ENCODE data around the gene ZNF319. TPM values are rescaled to one million over a fixed set of nuclear protein-coding genes. Genes with fewer than 3 reads are reported as not detected.

ZNF319 gene
- total RNA-seq, 1 donor from 2014 or later: 3.1 TPM

DNA sequence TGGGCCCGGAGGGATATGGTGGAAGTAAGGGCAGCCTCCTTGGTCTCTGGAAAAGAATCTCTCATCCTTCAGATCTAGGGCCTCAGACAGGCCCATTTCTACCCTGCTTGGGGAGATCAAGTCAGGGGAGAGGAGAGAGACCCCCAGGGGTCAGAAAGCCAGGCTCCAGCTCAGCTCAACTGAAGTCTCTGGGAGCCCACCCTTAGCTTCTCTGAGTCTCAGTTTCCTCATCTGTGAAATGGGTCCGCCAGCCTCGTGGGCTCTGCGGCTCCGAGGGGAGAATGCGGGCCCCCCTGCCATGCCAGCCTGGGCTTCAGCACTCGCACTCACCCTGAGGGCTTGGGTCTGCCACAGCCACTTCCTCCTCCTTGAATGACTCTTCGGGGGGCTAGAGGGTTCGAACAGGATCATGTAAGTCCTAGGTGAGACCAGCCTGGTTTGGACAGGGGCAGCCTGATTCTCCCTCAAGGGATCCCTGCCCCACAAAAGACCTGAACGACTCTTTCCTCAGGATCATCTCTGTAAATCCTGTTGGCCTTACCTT, 36.2 kb downstream of the ZNF319 start:
- Histone ChIP-seq H3K36me3 (ENCODE audit: control insufficient read depth in 3 of 3, insufficient read depth in 3 of 3, low read length in 3 of 3) (no peaks in the 10 kb centered on the region), H3K4me3 (ENCODE audit: low read length in 3 of 3) (no peak overlapping the region), H3K27ac (ENCODE audit: low read depth, low read length) (no peak overlapping the region), H3K9ac (ENCODE audit: low read depth in 1 of 3, low read length in 3 of 3) (no peak overlapping the region), H3K9me3 (ENCODE audit: control insufficient read depth in 3 of 3, low read length in 3 of 3) (no peaks in the 10 kb centered on the region), H3K27me3 (ENCODE audit: control insufficient read depth in 3 of 3, insufficient read depth in 3 of 3, low read length in 3 of 3) (peaks cover 0 to 7% (median 0%) of the 10 kb centered on the region in 3 donors), H3K4me1 (ENCODE audit: control insufficient read depth in 3 of 3, insufficient read depth in 3 of 3, low read length in 3 of 3) (no peaks in the 10 kb centered on the region)

- peaks cover 0 to 7% (median 0%) of the 10 kb centered on the region in 3 donors for H3K27me3 ChIP-seq (ENCODE audit: control insufficient read depth in 3 of 3, insufficient read depth in 3 of 3, low read length in 3 of 3)
- H3K4me3 ChIP-seq (ENCODE audit: low read length in 3 of 3): no peak overlapping the region
- H3K9ac ChIP-seq (ENCODE audit: low read depth in 1 of 3, low read length in 3 of 3): no peak overlapping the region
- H3K9me3 ChIP-seq (ENCODE audit: control insufficient read depth in 3 of 3, low read length in 3 of 3): no peaks in the 10 kb centered on the region
- H3K36me3 ChIP-seq (ENCODE audit: control insufficient read depth in 3 of 3, insufficient read depth in 3 of 3, low read length in 3 of 3): no peaks in the 10 kb centered on the region
- no peaks in the 10 kb centered on the region for H3K4me1 ChIP-seq (ENCODE audit: control insufficient read depth in 3 of 3, insufficient read depth in 3 of 3, low read length in 3 of 3)
- H3K27ac ChIP-seq (ENCODE audit: low read depth, low read length): no peak overlapping the region
Measured at GRCh38 chr16:57962756-57963155, 37.7 kb downstream of the ZNF319 start.

DNA sequence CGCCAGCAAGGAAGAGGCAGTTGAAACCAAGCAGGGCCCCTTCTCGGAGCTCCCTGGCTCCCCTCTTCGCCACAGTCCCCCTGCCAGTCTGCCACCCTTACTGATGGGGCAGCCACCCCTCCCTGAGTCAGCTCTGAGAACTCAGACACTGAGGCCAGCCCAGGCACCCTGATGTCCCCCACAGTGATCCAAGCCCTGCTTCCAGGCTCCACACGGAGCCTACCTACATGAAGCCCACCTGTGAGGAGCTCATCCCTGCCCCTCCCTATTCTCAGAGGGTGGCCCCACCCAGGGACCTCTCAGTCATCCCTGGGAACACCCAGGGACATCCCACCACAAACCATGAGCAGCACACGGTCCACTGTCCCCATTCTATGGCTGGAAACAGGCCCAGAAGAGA, 38.4 kb downstream of the ZNF319 start:
- no peaks in the 10 kb centered on the region for H3K4me1 ChIP-seq (ENCODE audit: control insufficient read depth in 3 of 3, insufficient read depth in 3 of 3, low read length in 3 of 3)
- no peaks in the 10 kb centered on the region for H3K9me3 ChIP-seq (ENCODE audit: control insufficient read depth in 3 of 3, low read length in 3 of 3)

GRCh38 chr16:57961538-57961937, 38.9 kb downstream of the ZNF319 start:
- Histone ChIP-seq H3K4me3 (ENCODE audit: low read length in 3 of 3) (no peak overlapping the region), H3K4me1 (ENCODE audit: control insufficient read depth in 3 of 3, insufficient read depth in 3 of 3, low read length in 3 of 3) (no peaks in the 10 kb centered on the region), H3K9ac (ENCODE audit: low read depth in 1 of 3, low read length in 3 of 3) (no peak overlapping the region), H3K27ac (ENCODE audit: low read depth, low read length) (no peak overlapping the region), H3K27me3 (ENCODE audit: control insufficient read depth in 3 of 3, insufficient read depth in 3 of 3, low read length in 3 of 3) (peaks cover 0 to 7% (median 0%) of the 10 kb centered on the region in 3 donors), H3K36me3 (ENCODE audit: control insufficient read depth in 3 of 3, insufficient read depth in 3 of 3, low read length in 3 of 3) (no peaks in the 10 kb centered on the region), H3K9me3 (ENCODE audit: control insufficient read depth in 3 of 3, low read length in 3 of 3) (no peaks in the 10 kb centered on the region)

More for the DNA sequence above, 38.4 kb downstream of the ZNF319 start:
- Histone ChIP-seq H3K36me3 (ENCODE audit: control insufficient read depth in 3 of 3, insufficient read depth in 3 of 3, low read length in 3 of 3) (no peaks in the 10 kb centered on the region), H3K27me3 (ENCODE audit: control insufficient read depth in 3 of 3, insufficient read depth in 3 of 3, low read length in 3 of 3) (peaks cover 0 to 7% (median 0%) of the 10 kb centered on the region in 3 donors), H3K4me3 (ENCODE audit: low read length in 3 of 3) (no peak overlapping the region), H3K27ac (ENCODE audit: low read depth, low read length) (no peak overlapping the region), H3K9ac (ENCODE audit: low read depth in 1 of 3, low read length in 3 of 3) (no peak overlapping the region)

GRCh38 chr16:57960826-57961472, 39.5 kb downstream of the ZNF319 start:
- no peak overlapping the region for H3K9ac ChIP-seq (ENCODE audit: low read depth in 1 of 3, low read length in 3 of 3)
- H3K9me3 ChIP-seq (ENCODE audit: control insufficient read depth in 3 of 3, low read length in 3 of 3): no peaks in the 10 kb centered on the region
- no peak overlapping the region for H3K27ac ChIP-seq (ENCODE audit: low read depth, low read length)
- no peaks in the 10 kb centered on the region for H3K36me3 ChIP-seq (ENCODE audit: control insufficient read depth in 3 of 3, insufficient read depth in 3 of 3, low read length in 3 of 3)
- no peak overlapping the region for H3K4me3 ChIP-seq (ENCODE audit: low read length in 3 of 3)
- no peaks in the 10 kb centered on the region for H3K4me1 ChIP-seq (ENCODE audit: control insufficient read depth in 3 of 3, insufficient read depth in 3 of 3, low read length in 3 of 3)
- H3K27me3 ChIP-seq (ENCODE audit: control insufficient read depth in 3 of 3, insufficient read depth in 3 of 3, low read length in 3 of 3): peaks cover 0 to 7% (median 0%) of the 10 kb centered on the region in 3 donors

GRCh38 chr16:57960310-57960709, 40.2 kb downstream of the ZNF319 start:
- H3K27ac ChIP-seq (ENCODE audit: low read depth, low read length): no peak overlapping the region
- H3K9me3 ChIP-seq (ENCODE audit: control insufficient read depth in 3 of 3, low read length in 3 of 3): no peaks in the 10 kb centered on the region
- H3K9ac ChIP-seq (ENCODE audit: low read depth in 1 of 3, low read length in 3 of 3): no peak overlapping the region
- H3K4me3 ChIP-seq (ENCODE audit: low read length in 3 of 3): no peak overlapping the region
- H3K27me3 ChIP-seq (ENCODE audit: control insufficient read depth in 3 of 3, insufficient read depth in 3 of 3, low read length in 3 of 3): peaks cover 0 to 7% (median 0%) of the 10 kb centered on the region in 3 donors
- H3K36me3 ChIP-seq (ENCODE audit: control insufficient read depth in 3 of 3, insufficient read depth in 3 of 3, low read length in 3 of 3): no peaks in the 10 kb centered on the region
- H3K4me1 ChIP-seq (ENCODE audit: control insufficient read depth in 3 of 3, insufficient read depth in 3 of 3, low read length in 3 of 3): no peaks in the 10 kb centered on the region

GRCh38 chr16:57959804-57960203, 40.7 kb downstream of the ZNF319 start:
- no peak overlapping the region for H3K4me3 ChIP-seq (ENCODE audit: low read length in 3 of 3)
- H3K27ac ChIP-seq (ENCODE audit: low read depth, low read length): no peak overlapping the region
- peaks cover 0 to 7% (median 0%) of the 10 kb centered on the region in 3 donors for H3K27me3 ChIP-seq (ENCODE audit: control insufficient read depth in 3 of 3, insufficient read depth in 3 of 3, low read length in 3 of 3)
- no peaks in the 10 kb centered on the region for H3K9me3 ChIP-seq (ENCODE audit: control insufficient read depth in 3 of 3, low read length in 3 of 3)
- no peak overlapping the region for H3K9ac ChIP-seq (ENCODE audit: low read depth in 1 of 3, low read length in 3 of 3)
- H3K4me1 ChIP-seq (ENCODE audit: control insufficient read depth in 3 of 3, insufficient read depth in 3 of 3, low read length in 3 of 3): no peaks in the 10 kb centered on the region
- no peaks in the 10 kb centered on the region for H3K36me3 ChIP-seq (ENCODE audit: control insufficient read depth in 3 of 3, insufficient read depth in 3 of 3, low read length in 3 of 3)

DNA sequence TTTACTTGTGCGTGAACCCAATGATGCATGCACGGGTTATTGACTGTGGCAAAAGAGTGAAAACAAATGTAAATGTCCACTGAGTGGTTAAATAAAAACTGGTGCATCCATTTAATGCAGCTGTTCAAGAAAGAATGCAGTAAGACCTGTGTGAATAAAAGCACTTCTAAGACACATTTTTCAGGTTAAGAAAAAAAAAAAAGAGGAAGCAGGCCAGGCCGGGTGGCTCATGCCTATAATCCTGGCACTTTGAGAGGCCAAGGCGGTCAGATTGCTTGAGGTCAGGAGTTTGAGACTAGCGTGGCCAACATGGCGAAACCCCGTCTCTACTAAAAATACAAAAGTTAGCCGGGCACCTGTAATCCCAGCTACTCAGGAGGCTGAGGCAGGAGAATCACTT, 41.4 kb downstream of the ZNF319 start:
- no peak overlapping the region for H3K4me3 ChIP-seq (ENCODE audit: low read length in 3 of 3)

GRCh38 chr16:57958544-57958943, 41.9 kb downstream of the ZNF319 start:
- H3K4me1 ChIP-seq (ENCODE audit: control insufficient read depth in 3 of 3, insufficient read depth in 3 of 3, low read length in 3 of 3): no peaks in the 10 kb centered on the region
- H3K9me3 ChIP-seq (ENCODE audit: control insufficient read depth in 3 of 3, low read length in 3 of 3): no peaks in the 10 kb centered on the region
- no peaks in the 10 kb centered on the region for H3K36me3 ChIP-seq (ENCODE audit: control insufficient read depth in 3 of 3, insufficient read depth in 3 of 3, low read length in 3 of 3)
- H3K27me3 ChIP-seq (ENCODE audit: control insufficient read depth in 3 of 3, insufficient read depth in 3 of 3, low read length in 3 of 3): peaks cover 0 to 7% (median 0%) of the 10 kb centered on the region in 3 donors
- H3K9ac ChIP-seq (ENCODE audit: low read depth in 1 of 3, low read length in 3 of 3): no peak overlapping the region
- no peak overlapping the region for H3K27ac ChIP-seq (ENCODE audit: low read depth, low read length)
- no peak overlapping the region for H3K4me3 ChIP-seq (ENCODE audit: low read length in 3 of 3)

More for the DNA sequence above, 41.4 kb downstream of the ZNF319 start:
- Histone ChIP-seq H3K27ac (ENCODE audit: low read depth, low read length) (no peak overlapping the region), H3K36me3 (ENCODE audit: control insufficient read depth in 3 of 3, insufficient read depth in 3 of 3, low read length in 3 of 3) (no peaks in the 10 kb centered on the region), H3K27me3 (ENCODE audit: control insufficient read depth in 3 of 3, insufficient read depth in 3 of 3, low read length in 3 of 3) (peaks cover 0 to 7% (median 0%) of the 10 kb centered on the region in 3 donors), H3K9me3 (ENCODE audit: control insufficient read depth in 3 of 3, low read length in 3 of 3) (no peaks in the 10 kb centered on the region), H3K9ac (ENCODE audit: low read depth in 1 of 3, low read length in 3 of 3) (no peak overlapping the region), H3K4me1 (ENCODE audit: control insufficient read depth in 3 of 3, insufficient read depth in 3 of 3, low read length in 3 of 3) (no peaks in the 10 kb centered on the region)

GRCh38 chr16:57957673-57958392, 42.6 kb downstream of the ZNF319 start:
- Histone ChIP-seq H3K27me3 (ENCODE audit: control insufficient read depth in 3 of 3, insufficient read depth in 3 of 3, low read length in 3 of 3) (peaks cover 0 to 7% (median 0%) of the 10 kb centered on the region in 3 donors), H3K36me3 (ENCODE audit: control insufficient read depth in 3 of 3, insufficient read depth in 3 of 3, low read length in 3 of 3) (no peaks in the 10 kb centered on the region), H3K4me1 (ENCODE audit: control insufficient read depth in 3 of 3, insufficient read depth in 3 of 3, low read length in 3 of 3) (no peaks in the 10 kb centered on the region), H3K4me3 (ENCODE audit: low read length in 3 of 3) (no peak overlapping the region), H3K27ac (ENCODE audit: low read depth, low read length) (no peak overlapping the region), H3K9me3 (ENCODE audit: control insufficient read depth in 3 of 3, low read length in 3 of 3) (no peaks in the 10 kb centered on the region), H3K9ac (ENCODE audit: low read depth in 1 of 3, low read length in 3 of 3) (no peak overlapping the region)

Data from skeletal muscle tissue (tissue), 4 donors.